ENCODE data around the gene TUBGCP4. TPM values are rescaled to one million over a fixed set of nuclear protein-coding genes. Genes with fewer than 3 reads are reported as not detected.

Gene TUBGCP4
- total RNA-seq, 1 experiment from 2014 or later = 23.5 TPM

GRCh38 chr15:43378601-43379000, 7.7 kb downstream of the TUBGCP4 start:
- no peak overlapping the region for H3K27ac Mint-ChIP-seq
- H3K79me2 ChIP-seq (ENCODE audit: insufficient read depth, low read length) = no peaks in the 10 kb centered on the region
- H4K91ac ChIP-seq (ENCODE audit: insufficient read length, low read depth, low read length) = no peak overlapping the region
- H3K9me3 Mint-ChIP-seq = no peaks in the 10 kb centered on the region
- no peak overlapping the region for H2BK15ac ChIP-seq (ENCODE audit: low read depth, low read length)
- H3K27me3 Mint-ChIP-seq (ENCODE audit: low read depth) = no peaks in the 10 kb centered on the region
- H2BK120ac ChIP-seq (ENCODE audit: low read depth, low read length, poor library complexity, severe bottlenecking) = no peak overlapping the region
- H3T11ph ChIP-seq (ENCODE audit: low read length) = no peak overlapping the region
- H3K27me3 ChIP-seq (ENCODE audit: insufficient read depth, low read length) = no peaks in the 10 kb centered on the region
- no peaks in the 10 kb centered on the region for H3K23me2 ChIP-seq (ENCODE audit: insufficient read length, low read depth, low read length, poor library complexity, severe bottlenecking)
- H3K36me3 Mint-ChIP-seq (ENCODE audit: insufficient read depth in 1 of 3, low read depth in 3 of 3) = peaks cover 27 to 63% (median 51%) of the 10 kb centered on the region in 3 experiments; a peak in 6 of 7 replicates
- no peaks in the 10 kb centered on the region for H4K20me1 ChIP-seq (ENCODE audit: control insufficient read depth, insufficient read depth, insufficient read length)
- H4K8ac ChIP-seq (replicated peaks; ENCODE audit: insufficient read length, low read depth, low read length) = no peak overlapping the region
- no peak overlapping the region for H2AK5ac ChIP-seq (ENCODE audit: insufficient read length, low read length)
- H3K4me1 Mint-ChIP-seq = no peaks in the 10 kb centered on the region
- H2BK5ac ChIP-seq (ENCODE audit: insufficient read length, low read length) = no peak overlapping the region
- no peak overlapping the region for H2BK12ac ChIP-seq (ENCODE audit: insufficient read length, low read depth, low read length)
- H3K4me2 ChIP-seq (ENCODE audit: insufficient read depth, insufficient read length, low read length) = no peak overlapping the region
- no peak overlapping the region for H3K4ac ChIP-seq (ENCODE audit: low read depth, low read length)
- H3K4me3 Mint-ChIP-seq = no peak overlapping the region
- no peaks in the 10 kb centered on the region for H3K9me3 ChIP-seq (ENCODE audit: control insufficient read depth, low read depth, low read length)
- no peak overlapping the region for H2AFZ ChIP-seq (ENCODE audit: low read length)
- no peak for DNase-seq
- no peak overlapping the region for H3K27ac ChIP-seq (ENCODE audit: insufficient read length, low read depth, low read length)
- peaks cover 2% of the 10 kb centered on the region for H3K79me1 ChIP-seq (ENCODE audit: insufficient read depth, low read depth, low read length, poor library complexity, severe bottlenecking)
- no peak overlapping the region for H3K23ac ChIP-seq (ENCODE audit: insufficient read length, low read depth, low read length)
- no peak for TF ChIP-seq CTCF (conservative IDR thresholded peaks at IDR 0.05)
- H3K4me1 ChIP-seq (ENCODE audit: insufficient read depth, low read length) = no peaks in the 10 kb centered on the region
- no peak overlapping the region for H3K18ac ChIP-seq (ENCODE audit: insufficient read length, low read depth, low read length)
- no peak overlapping the region for H3K56ac ChIP-seq (ENCODE audit: insufficient read length, low read depth, low read length)
- H3K14ac ChIP-seq (ENCODE audit: insufficient read depth, low read length) = no peak overlapping the region
- no peak overlapping the region for H4K5ac ChIP-seq (ENCODE audit: insufficient read length, low read depth, low read length)
- no peak overlapping the region for H3K9ac ChIP-seq (ENCODE audit: extremely low read depth, insufficient read length, low read length)
- H2BK20ac ChIP-seq (ENCODE audit: low read depth, low read length, poor library complexity, severe bottlenecking) = no peak overlapping the region
